Erythroblast (primary cell): ENCODE data around the gene GPRIN1.

Experiments used
- GATA1 ChIP-seq: IDR thresholded peaks from 2 replicates; pipeline ENCODE4 v1.6.1; 2011; ENCODE audit warnings: low read depth, mild to moderate bottlenecking, control low read depth, low read length, moderate library complexity
- POLR2A ChIP-seq: IDR thresholded peaks from 2 replicates; pipeline ENCODE4 v1.6.1; 2011; ENCODE audit warnings: mild to moderate bottlenecking, low read length

DNA sequence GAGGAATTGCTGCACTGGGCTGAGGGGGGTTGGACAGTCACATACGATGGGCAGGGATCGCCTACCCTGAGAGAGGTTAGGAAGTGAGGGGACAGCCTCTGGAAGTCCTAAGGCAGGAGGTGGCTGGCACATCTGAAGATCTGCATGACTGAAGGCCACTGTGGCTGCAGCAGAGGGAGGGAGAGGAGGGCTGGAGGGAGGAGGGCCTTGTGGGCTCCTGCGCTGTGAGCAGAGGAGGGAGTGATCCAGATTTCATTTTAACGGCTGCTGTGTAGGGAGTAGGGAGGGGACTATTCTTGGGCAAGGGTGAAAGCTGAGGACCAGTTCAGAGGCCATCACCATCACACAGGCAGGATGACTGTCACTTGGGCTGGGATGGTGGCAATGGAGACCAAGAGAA lies 27.6 kb upstream of the GPRIN1 start:
- no peak for TF ChIP-seq POLR2A
- no peak for TF ChIP-seq GATA1
